EH (cell line): Measurements from ENCODE around the gene CTNS.

Source experiments
- DNase-seq: peaks from one replicate; pipeline ENCODE4 v3.0.0-alpha.2; 2015; ENCODE audit warnings: low read depth

The CTNS gene

GRCh38 chr17:3659541-3660111 is 23.1 kb downstream of the CTNS start:
- peak; percentile 91 for DNase-seq

- no peak for DNase-seq
Observed at GRCh38 chr17:3660311-3660891, 23.8 kb downstream of the CTNS start.

GRCh38 chr17:3663102-3664011 is 26.8 kb downstream of the CTNS start:
- no peak for DNase-seq

- DNase-seq, result no peak
Observed at GRCh38 chr17:3665834-3666233, 29.3 kb downstream of the CTNS start.

GRCh38 chr17:3666516-3666915 is 30.0 kb downstream of the CTNS start:
- DNase-seq, result no peak

- peak; percentile 96 for DNase-seq
Observed at GRCh38 chr17:3667366-3668278, 31.1 kb downstream of the CTNS start.

- peak; percentile 98 for DNase-seq
Observed at GRCh38 chr17:3668279-3669084, 31.9 kb downstream of the CTNS start, which contains the start of the genes EMC6 and TAX1BP3. Gene EMC6, plus strand, starts transcription at chr17:3668812. Its CDS starts 335 bp downstream, at chr17:3669147. Gene TAX1BP3, minus strand, starts transcription at chr17:3668578. Its CDS starts 52 bp downstream, at chr17:3668526.

GRCh38 chr17:3669085-3669347 is 32.5 kb downstream of the CTNS start:
- DNase-seq, result no peak

GRCh38 chr17:3669548-3669947 is 33.0 kb downstream of the CTNS start:
- no peak for DNase-seq

- DNase-seq, result no peak
Observed at GRCh38 chr17:3672571-3672970, 36.0 kb downstream of the CTNS start.

- no peak for DNase-seq
Observed at GRCh38 chr17:3675886-3676285, 39.3 kb downstream of the CTNS start.

GRCh38 chr17:3678095-3678820 is 41.7 kb downstream of the CTNS start:
- DNase-seq, result no peak

GRCh38 chr17:3678821-3679530 is 42.4 kb downstream of the CTNS start:
- DNase-seq, result no peak

GRCh38 chr17:3679531-3680126 is 43.1 kb downstream of the CTNS start:
- DNase-seq, result no peak

GRCh38 chr17:3681057-3681456 is 44.5 kb downstream of the CTNS start:
- DNase-seq, result no peak

GRCh38 chr17:3681565-3681964 is 45.0 kb downstream of the CTNS start:
- no peak for DNase-seq

GRCh38 chr17:3682033-3682432 is 45.5 kb downstream of the CTNS start:
- DNase-seq, result no peak

- DNase-seq, result peak; percentile 39
Observed at GRCh38 chr17:3683054-3683511, 46.5 kb downstream of the CTNS start.

- no peak for DNase-seq
Observed at GRCh38 chr17:3685174-3685573, 48.6 kb downstream of the CTNS start.
